HG03571 (cell line): Measurements from ENCODE around the gene EPHA2.

Experiments
- ATAC-seq: cut with Tn5 transposase; IDR thresholded peaks from one replicate; pipeline ENCODE4 v1.9.1; 2021; ENCODE audit not compliant: unreplicated experiment

EPHA2 gene

DNA sequence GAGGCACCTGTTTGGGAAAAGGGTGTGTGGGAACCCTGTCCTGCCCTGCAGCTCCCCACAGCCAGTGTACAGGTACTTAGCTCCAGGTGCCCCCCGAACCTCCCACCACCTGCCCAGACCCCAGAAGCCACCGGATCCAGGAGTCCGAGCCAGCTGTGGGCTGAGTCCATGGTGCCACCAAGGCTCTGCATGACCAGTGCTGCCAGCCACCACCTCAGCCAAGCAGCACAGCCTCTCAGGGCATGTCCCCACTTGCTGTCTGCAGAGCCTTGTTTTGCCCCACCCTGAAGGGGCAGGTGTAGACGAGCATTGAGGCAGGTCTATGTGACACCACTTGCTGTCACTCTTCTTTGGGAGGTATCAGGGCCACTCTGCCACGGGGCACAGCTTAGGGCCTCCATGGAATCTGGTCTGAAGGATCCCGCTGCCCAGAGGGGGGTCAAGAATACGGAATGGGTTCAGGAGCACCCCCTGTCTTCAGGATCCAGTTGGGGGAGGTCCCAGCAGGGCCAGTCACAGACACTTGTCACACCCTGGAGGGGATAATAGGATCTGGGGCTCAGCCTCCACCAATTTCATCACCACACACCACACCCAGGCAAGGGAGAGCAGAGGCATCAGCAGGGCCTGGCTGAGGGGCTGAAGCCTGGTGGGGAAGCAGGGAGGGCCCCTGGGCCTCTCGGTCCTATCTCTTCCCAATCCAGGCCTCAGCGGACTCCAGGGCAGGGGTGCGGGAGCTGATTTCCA lies 28.9 kb upstream of the EPHA2 start:
- ATAC-seq = no peak

DNA sequence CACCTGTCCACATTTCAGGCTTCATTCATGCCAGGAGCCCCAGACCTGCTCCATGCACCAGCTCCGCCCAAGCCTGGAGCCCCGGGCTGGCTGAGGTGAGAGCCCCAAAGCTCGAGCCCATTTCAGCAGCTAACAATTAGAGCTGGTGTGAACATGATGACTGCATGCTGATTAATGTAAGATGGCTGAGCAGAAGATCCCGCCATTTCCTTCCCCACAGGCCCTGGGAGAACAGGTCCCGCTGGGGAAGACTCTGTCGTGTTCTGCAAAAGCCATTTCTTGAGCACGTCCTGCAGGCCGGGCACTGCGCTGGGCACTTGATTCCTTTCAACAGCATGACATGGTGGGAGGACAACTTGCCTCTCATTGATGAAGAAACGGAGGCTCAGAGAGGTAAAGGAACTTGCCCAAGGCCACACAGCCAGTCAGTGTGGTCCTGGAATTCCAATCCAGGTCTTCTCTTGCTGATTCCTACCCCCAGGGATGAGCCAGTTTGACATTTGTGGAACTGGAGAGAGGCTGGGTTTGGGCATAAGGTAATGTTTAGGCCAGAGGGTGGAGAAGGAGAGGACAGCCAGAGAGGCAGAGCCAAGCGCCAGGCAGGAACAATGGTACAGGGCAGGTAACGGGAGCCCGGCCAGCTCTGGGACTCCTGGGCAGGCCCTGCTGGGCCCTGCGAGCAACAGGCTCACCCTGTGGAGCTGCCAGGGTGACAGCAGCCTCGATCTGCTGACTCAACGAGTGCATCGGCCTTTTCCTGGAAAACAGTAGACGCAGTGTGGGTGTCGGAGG lies 28.1 kb upstream of the EPHA2 start:
- ATAC-seq = no peak

- no peak for ATAC-seq
Observed at GRCh38 chr1:16183179-16183578, 27.3 kb upstream of the EPHA2 start.

DNA sequence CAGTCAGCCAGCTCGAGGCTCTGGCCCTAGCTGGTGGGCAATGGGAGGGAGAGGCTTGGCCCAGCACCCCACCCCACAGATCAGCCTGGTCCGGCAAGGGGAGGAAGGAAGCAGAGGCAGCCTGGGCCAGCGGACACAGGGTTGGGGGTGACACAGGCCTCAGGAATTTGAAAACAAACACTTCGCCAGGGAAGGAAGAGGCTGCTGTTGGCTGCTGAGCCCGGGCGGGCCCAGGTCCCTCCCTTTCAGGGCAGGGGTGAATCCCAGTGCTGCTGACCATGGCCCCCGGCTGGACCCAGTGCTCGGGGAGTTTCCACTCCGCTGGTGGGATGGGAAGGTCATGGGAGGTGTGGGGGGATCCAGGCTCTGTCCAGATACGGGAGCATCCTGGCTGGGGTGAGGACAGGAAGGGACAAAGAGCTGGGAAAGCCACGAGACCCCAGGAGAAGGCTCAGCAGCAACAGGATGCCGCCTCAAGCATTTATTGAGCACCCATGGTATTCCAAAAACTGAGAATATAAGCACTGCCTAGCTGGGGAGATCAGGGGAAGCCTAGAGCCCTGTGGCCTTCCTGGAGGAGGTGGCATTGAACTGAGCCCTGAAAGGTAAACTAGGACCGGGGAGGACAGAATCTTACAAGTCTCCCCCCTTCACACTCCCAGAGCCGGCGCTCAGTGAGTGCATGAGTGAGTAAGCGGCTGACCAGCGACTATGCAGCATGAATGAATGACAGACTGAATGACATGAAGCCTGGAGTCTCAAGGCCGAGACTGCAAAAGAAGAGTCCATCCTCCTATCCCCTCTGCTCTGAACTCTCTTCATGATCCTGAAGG lies 26.2 kb upstream of the EPHA2 start:
- ATAC-seq = no peak

GRCh38 chr1:16180291-16180824 lies 24.5 kb upstream of the EPHA2 start:
- no peak for ATAC-seq

GRCh38 chr1:16178596-16179497 lies 23.0 kb upstream of the EPHA2 start:
- ATAC-seq = no peak

- no peak for ATAC-seq
Observed at GRCh38 chr1:16177306-16177705, 21.4 kb upstream of the EPHA2 start.

DNA sequence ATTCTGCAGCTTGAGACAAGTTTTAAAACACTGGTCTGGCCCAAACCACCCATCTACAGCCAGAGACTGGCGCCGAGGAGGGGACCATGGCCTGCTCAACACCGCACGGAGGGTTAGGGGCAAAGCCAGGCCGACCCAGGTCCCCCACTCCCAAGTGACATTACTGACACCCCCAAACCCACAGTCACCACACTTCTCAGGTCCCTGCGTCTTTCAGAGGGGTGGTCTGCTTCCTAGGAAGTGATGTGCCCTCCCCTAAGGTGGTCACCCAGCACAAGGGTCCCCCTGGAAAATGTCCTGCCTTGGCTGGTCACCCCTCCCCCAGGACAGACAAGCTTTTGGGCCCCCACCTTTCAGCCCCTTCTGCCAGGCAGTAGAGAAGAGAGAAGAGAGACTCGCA lies 20.8 kb upstream of the EPHA2 start:
- ATAC-seq = no peak

GRCh38 chr1:16175610-16176553 lies 20.0 kb upstream of the EPHA2 start:
- no peak for ATAC-seq

DNA sequence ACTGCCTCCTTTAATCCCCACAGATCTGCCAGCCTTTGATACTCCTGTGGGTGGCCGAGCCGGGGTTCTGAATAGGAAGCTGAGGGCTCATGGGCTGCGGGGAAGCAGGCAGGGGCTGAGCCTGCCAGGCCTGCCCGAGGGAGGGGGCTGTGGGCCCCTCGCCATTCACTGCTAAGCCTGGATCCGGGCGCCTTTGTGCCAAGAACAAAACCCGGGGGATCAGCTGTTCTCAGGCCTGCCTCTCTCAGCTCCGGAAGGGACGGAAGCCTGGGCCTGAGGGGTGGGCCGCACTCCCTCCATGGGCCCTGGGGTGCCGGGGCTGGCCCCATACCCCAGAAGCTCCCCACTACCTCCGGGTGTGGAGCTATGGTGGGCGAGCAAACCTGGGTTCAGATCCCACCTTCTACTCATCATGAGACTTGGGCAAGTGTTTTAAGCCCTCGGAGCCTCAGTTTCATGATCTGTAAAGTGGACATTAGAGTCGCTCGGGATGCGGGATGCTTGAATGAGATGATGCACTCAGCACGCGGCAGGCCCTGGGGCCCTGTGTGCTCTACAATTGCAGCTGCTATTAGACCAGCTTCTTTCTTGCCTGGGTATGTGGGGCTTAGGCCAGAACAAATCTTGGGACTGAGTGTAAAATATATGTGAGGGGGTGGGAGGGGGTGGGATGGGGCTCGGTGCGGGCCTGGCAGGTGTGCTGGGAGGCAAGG lies 19.2 kb upstream of the EPHA2 start:
- no peak for ATAC-seq

DNA sequence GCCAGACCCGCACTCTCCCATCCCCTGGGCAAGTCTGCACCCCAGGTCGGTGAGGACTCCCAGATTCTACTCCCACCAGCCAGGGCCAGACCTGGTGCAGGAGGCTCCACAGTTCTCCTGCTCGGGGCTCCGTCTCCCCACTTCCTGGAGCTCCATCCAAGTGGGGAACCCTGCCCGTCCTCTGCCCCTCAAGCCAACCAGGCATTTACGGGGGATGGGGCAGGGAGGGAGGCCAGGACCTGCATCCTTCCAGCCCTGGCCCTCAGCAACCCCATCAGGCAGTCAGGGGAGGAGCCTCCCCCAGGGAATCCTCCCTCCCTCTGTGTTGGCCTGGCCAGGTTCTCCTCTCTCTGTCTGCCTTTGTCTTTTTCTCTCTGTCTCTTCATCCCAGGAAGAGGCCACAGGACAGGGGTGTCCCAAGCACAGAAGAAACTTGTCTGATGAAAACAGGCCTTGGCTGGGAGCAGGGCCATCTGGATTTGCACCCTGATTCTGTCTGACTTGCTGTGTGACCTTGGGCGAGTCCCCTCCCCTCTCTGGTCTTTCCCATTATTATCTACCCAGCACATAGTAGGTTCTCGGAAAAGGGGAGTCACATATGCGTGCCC lies 18.5 kb upstream of the EPHA2 start:
- no peak for ATAC-seq

GRCh38 chr1:16173447-16174260 lies 17.8 kb upstream of the EPHA2 start:
- ATAC-seq = no peak

GRCh38 chr1:16172964-16173446 lies 17.1 kb upstream of the EPHA2 start:
- ATAC-seq = no peak

DNA sequence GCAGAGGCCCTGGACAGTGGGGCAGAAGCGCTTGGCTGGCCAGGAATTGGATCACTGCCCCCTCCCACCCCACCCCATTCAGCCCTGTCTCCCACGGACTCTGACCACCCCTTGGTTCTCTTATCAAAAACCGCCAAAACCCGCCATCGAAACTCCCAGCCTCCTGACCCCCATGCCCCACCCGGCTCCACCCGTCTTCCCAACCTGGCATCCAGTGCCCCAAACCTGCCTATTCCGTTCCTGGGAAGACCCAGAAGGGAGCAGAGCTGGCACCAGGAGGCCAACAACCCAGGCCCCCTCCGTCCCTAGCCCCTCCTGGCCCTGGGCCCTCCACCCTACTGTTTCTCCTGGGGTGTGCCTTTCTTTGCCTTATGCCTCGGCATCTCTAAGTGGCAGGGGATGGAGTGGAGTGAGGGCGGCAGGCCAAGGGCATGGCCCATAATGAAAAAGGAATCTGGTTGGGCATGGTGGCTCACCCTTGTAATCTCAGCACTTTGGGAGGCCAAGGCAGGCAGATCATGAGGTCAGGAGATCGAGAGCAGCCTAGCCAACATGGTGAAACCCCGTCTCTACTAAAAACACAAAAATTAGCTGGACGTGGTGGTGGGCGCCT lies 16.5 kb upstream of the EPHA2 start:
- no peak for ATAC-seq

DNA sequence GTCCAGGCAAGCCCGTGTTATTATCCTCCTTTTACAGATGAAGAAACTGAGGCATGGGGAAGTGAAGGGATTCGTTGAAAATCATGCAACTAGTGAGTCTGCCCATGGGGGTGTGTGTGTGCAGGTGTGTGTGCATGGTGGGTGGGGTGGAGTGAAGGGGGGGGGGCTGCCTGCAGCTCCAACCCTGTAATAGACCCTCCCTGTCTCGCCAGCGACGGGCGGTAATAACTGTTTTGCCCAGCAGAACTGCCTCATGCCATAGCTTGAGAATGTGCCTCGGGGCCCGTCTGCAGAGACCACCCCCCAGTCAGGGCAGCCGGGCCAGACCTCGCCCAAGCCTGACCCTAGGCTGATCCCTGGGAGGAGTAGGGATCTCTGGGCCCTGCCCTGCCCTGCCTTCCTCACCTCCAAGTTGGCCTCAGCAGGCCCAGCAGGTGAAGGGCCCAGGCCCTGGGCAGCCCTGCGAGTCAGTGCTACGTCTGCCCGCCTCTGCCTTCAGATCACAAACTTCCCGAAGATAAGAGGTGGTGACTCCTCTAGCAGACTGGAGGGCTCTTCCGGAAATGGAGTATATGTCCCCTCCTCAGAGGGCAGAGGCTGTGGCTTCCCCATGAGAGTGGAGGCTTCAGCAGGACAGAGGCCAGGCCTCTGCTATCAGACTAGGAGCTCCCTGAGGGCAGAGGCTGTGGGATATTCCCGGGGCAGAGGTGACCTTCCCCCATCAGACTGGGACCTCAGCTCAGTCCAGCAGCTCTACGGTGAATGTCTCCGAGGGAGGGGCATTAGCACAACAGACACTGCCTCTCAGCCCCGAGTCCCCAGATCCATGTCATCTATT lies 15.7 kb upstream of the EPHA2 start:
- ATAC-seq = no peak

DNA sequence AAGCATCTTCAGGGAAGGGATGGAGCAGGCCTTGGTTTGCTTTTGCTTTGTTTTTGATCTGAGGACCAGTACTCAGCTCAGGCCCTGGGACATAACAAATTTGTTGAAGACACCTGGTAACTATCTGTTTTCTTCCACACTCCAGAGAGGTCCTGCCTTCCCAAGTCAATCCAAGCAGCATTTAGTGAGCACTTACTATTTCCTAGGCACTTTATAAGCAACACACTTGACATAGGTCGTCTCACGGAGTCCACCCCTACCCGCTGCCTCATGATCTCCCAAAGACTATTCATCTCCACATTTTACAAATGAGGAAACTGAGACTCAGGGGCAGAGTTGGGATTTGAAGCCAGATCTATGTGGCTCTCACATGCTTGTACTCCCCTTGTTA lies 14.4 kb upstream of the EPHA2 start:
- ATAC-seq = no peak
